ENCODE results near the gene TUB. TPM values are rescaled to one million over a fixed set of nuclear protein-coding genes. Genes with fewer than 3 reads are reported as not detected.

The TUB gene
- total and polyA plus RNA-seq, 2 of the 8 experiments (the other 6 are each of a cell fraction or from before 2014, with no cell fraction given): 15.3 to 31.3 TPM

Other genes starting within 250 kb of the TUB start
- gene OR10A6, start 149.9 kb upstream of the TUB start, total RNA-seq (2021; fragmentation: NEBNext Ultra II Directional; extraction: Animal tissue kit (Norgen Biotek cat#: 25700)): not detected in 2 replicates
- not detected in 2 replicates for gene OR10A6, start 149.9 kb upstream of the TUB start, polyA plus RNA-seq (2011; rRNA removed)
- gene OR10A3, start 139.5 kb upstream of the TUB start, total RNA-seq (2021; fragmentation: NEBNext Ultra II Directional; extraction: Animal tissue kit (Norgen Biotek cat#: 25700)): not detected in 2 replicates
- gene OR10A3, start 139.5 kb upstream of the TUB start, polyA plus RNA-seq (2011; rRNA removed): not detected in 2 replicates
- 0.31 and 0.71 TPM in 2 replicates for gene NLRP10, start 115.8 kb upstream of the TUB start, total RNA-seq (2021; fragmentation: NEBNext Ultra II Directional; extraction: Animal tissue kit (Norgen Biotek cat#: 25700))
- gene NLRP10, start 115.8 kb upstream of the TUB start, polyA plus RNA-seq (2011; rRNA removed): 0.16 TPM in 1 of 2 replicates, not detected in the other
- gene EIF3F, start 93.9 kb upstream of the TUB start, total RNA-seq (2021; fragmentation: NEBNext Ultra II Directional; extraction: Animal tissue kit (Norgen Biotek cat#: 25700)): 385 and 388 TPM in 2 replicates
- gene EIF3F, start 93.9 kb upstream of the TUB start, polyA plus RNA-seq (2011; rRNA removed): 222 and 469 TPM in 2 replicates
- gene RIC3, start 87.8 kb downstream of the TUB start, total RNA-seq (2021; fragmentation: NEBNext Ultra II Directional; extraction: Animal tissue kit (Norgen Biotek cat#: 25700)): 15.5 and 16.6 TPM in 2 replicates
- 5.0 and 6.4 TPM in 2 replicates for gene RIC3, start 87.8 kb downstream of the TUB start, polyA plus RNA-seq (2011; rRNA removed)
- not detected in 2 replicates for gene LMO1, start 182.7 kb downstream of the TUB start, total RNA-seq (2021; fragmentation: NEBNext Ultra II Directional; extraction: Animal tissue kit (Norgen Biotek cat#: 25700))
- 0.17 and 0.30 TPM in 2 replicates for gene LMO1, start 182.7 kb downstream of the TUB start, polyA plus RNA-seq (2011; rRNA removed)